PFSK-1 (cell line): Measurements from ENCODE around the gene ZNF319.

Source experiments
- POLR2AphosphoS5 ChIP-seq: IDR thresholded peaks from 2 replicates; pipeline ENCODE4 v1.6.1; 2012; ENCODE audit warnings: low read depth, mild to moderate bottlenecking, control low read depth, low read length, moderate library complexity
- TAF1 ChIP-seq: IDR thresholded peaks from 2 replicates; pipeline ENCODE4 v1.6.1; 2012; ENCODE audit warnings: low read length, control low read depth, borderline replicate concordance; ENCODE audit not compliant: insufficient read depth

GRCh38 chr16:58041628-58041955, 41.1 kb upstream of the ZNF319 start:
- TF ChIP-seq POLR2AphosphoS5: no peak
- no peak for TF ChIP-seq TAF1
